GM12892 (cell line): Measurements from ENCODE around the gene PHLDB1.

ENCODE experiments used
- POLR2A ChIP-seq: IDR thresholded peaks from 2 replicates; pipeline ENCODE4 v1.6.1; 2011; ENCODE audit warnings: low read depth, low read length, control low read depth
- POLR2AphosphoS5 ChIP-seq: IDR thresholded peaks from 2 replicates; pipeline ENCODE4 v1.6.1; 2011; ENCODE audit warnings: low read depth, low read length, control low read depth
- TAF1 ChIP-seq: IDR thresholded peaks from 2 replicates; pipeline ENCODE4 v1.6.1; 2011; ENCODE audit warnings: low read depth, mild to moderate bottlenecking, control low read depth, low read length, borderline replicate concordance

GRCh38 chr11:118663902-118664301, 56.5 kb downstream of the PHLDB1 start:
- TF ChIP-seq POLR2AphosphoS5 (no peak), POLR2A (no peak), TAF1 (no peak)
